Upper lobe of right lung (tissue), 1 donor: ENCODE measurements around the gene ZNF101. TPM values are rescaled to one million over a fixed set of nuclear protein-coding genes. Genes with fewer than 3 reads are reported as not detected.

Experiments used
- ATAC-seq: fragments of 200-7000 bp; cut with Tn5 transposase; one replicate; pipeline ENCODE4 v1.9.1; 2020; ENCODE audit warnings: mild to moderate bottlenecking, moderate library complexity
- DNase-seq: peaks from one replicate; pipeline ENCODE4 v3.0.0-alpha.2; 2020
- H3K27ac ChIP-seq: fragments of 200-600 bp; one replicate; pipeline ENCODE4 v1.8.0; 2022
- H3K27me3 ChIP-seq: fragments of 200-600 bp; one replicate; pipeline ENCODE4 v1.8.0; 2022; ENCODE audit warnings: mild to moderate bottlenecking
- H3K36me3 ChIP-seq: fragments of 200-600 bp; one replicate; pipeline ENCODE4 v1.8.0; 2022
- H3K4me1 ChIP-seq: fragments of 200-600 bp; one replicate; pipeline ENCODE4 v1.8.0; 2022
- H3K4me3 ChIP-seq: fragments of 200-600 bp; one replicate; pipeline ENCODE4 v1.8.0; 2022; ENCODE audit warnings: mild to moderate bottlenecking
- H3K9me3 ChIP-seq: fragments of 200-600 bp; one replicate; pipeline ENCODE4 v1.8.0; 2022
- CTCF ChIP-seq: fragments of 200-600 bp; IDR thresholded peaks from one replicate; pipeline ENCODE4 v1.8.0; 2022; ENCODE audit warnings: antibody characterized with exemption
- intact Hi-C: fragments of 100-400 bp; cut with DNase I; formaldehyde crosslinking; loops from one replicate; pipeline ENCODE4 v1.11.0; 2022
- total RNA-seq: library from RNA; stranded (reverse); fragmentation: NEBNext Ultra II Directional; extraction: Animal tissue kit (Norgen Biotek cat#: 25700); gene quantifications from one replicate; pipeline ENCODE4 v1.2.1, GENCODE V29; 2021
- donor health status: DM: no; HTN: yes; CAD: no; lungs with severe emphysema.

ZNF101 gene
- total RNA-seq, 1 donor from 2014 or later: 11.1 TPM

GRCh38 chr19:19631346-19631745 is 37.3 kb upstream of the ZNF101 start:
- no peak for ATAC-seq
- H3K36me3 ChIP-seq: peaks cover 27% of the 10 kb centered on the region
- intact Hi-C loops: no loop called here

GRCh38 chr19:19632661-19633060 is 36.0 kb upstream of the ZNF101 start:
- Histone ChIP-seq H3K4me1 (no peaks in the 10 kb centered on the region), H3K36me3 (peaks cover 33% of the 10 kb centered on the region), H3K4me3 (no peak overlapping the region), H3K27ac (no peak overlapping the region), H3K9me3 (no peaks in the 10 kb centered on the region), H3K27me3 (no peaks in the 10 kb centered on the region)
- no peak for TF ChIP-seq CTCF
- intact Hi-C loops: no loop called here
- no peak for DNase-seq
- ATAC-seq: no peak

More at GRCh38 chr19:19631346-19631745, 37.3 kb upstream of the ZNF101 start:
- Histone ChIP-seq H3K4me3 (no peak overlapping the region), H3K27ac (no peak overlapping the region), H3K27me3 (no peaks in the 10 kb centered on the region), H3K9me3 (no peaks in the 10 kb centered on the region), H3K4me1 (no peaks in the 10 kb centered on the region)
- no peak for TF ChIP-seq CTCF
- no peak for DNase-seq

- ATAC-seq (no peak), DNase-seq (no peak)
- no peak for TF ChIP-seq CTCF
- Histone ChIP-seq H3K9me3 (no peaks in the 10 kb centered on the region), H3K4me3 (no peak overlapping the region), H3K36me3 (peaks cover 33% of the 10 kb centered on the region), H3K4me1 (no peaks in the 10 kb centered on the region), H3K27me3 (no peaks in the 10 kb centered on the region), H3K27ac (no peak overlapping the region)
- intact Hi-C loops: no loop called here
Observed at GRCh38 chr19:19633711-19634515, 34.7 kb upstream of the ZNF101 start.

GRCh38 chr19:19634516-19635312 is 33.9 kb upstream of the ZNF101 start:
- ATAC-seq (no peak), DNase-seq (no peak)
- peaks cover 33% of the 10 kb centered on the region for H3K36me3 ChIP-seq
- no peak overlapping the region for H3K4me3 ChIP-seq
- H3K9me3 ChIP-seq: no peaks in the 10 kb centered on the region
- no peaks in the 10 kb centered on the region for H3K4me1 ChIP-seq
- no peak overlapping the region for H3K27ac ChIP-seq
- no peak for TF ChIP-seq CTCF
- intact Hi-C loops: no loop called here
- H3K27me3 ChIP-seq: no peaks in the 10 kb centered on the region

GRCh38 chr19:19635313-19635702 is 33.3 kb upstream of the ZNF101 start:
- no peak overlapping the region for H3K4me3 ChIP-seq
- ATAC-seq: no peak
- intact Hi-C loops: no loop called here
- TF ChIP-seq CTCF: no peak
- H3K9me3 ChIP-seq: no peaks in the 10 kb centered on the region
- no peaks in the 10 kb centered on the region for H3K4me1 ChIP-seq
- peaks cover 33% of the 10 kb centered on the region for H3K36me3 ChIP-seq
- DNase-seq: no peak
- no peak overlapping the region for H3K27ac ChIP-seq
- H3K27me3 ChIP-seq: no peaks in the 10 kb centered on the region
